Fibroblast of peridontal ligament (primary cell): ENCODE data around the gene FAM81B.
"Not testable (repeated sequence)": the region's sequence is repeated elsewhere in the genome, so short reads cannot be mapped to it uniquely, and the experiment has no call there.

Source experiments
- DNase-seq: peaks from one replicate; pipeline ENCODE4 v3.0.0-alpha.2; 2010; ENCODE audit errors: extremely low read depth

FAM81B gene

GRCh38 chr5:95390812-95391492 is at the start of gene FAM81B:
Gene FAM81B, plus strand, starts transcription at chr5:95391366. Its CDS starts 24 bp downstream, at chr5:95391390.
- DNase-seq: no peak

DNA sequence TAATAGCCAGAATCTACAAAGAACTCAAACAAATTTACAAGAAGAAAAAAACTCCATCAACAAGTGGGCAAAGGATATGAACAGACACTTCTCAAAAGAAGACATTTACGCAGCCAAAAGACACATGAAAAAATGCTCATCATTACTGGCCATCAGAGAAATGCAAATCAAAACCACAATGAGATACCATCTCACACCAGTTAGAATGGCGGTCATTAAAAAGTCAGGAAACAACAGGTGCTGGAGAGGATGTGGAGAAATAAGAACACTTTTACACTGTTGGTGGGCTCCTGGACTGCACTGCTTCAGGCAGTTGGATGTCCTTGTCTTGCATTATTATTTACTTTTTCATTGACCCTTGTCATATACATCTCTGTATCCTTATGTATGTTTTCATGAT is 49.7 kb upstream of the FAM81B start:
- not testable (repeated sequence) for DNase-seq

GRCh38 chr5:95347506-95348120 is 43.6 kb upstream of the FAM81B start:
- DNase-seq: no peak

DNA sequence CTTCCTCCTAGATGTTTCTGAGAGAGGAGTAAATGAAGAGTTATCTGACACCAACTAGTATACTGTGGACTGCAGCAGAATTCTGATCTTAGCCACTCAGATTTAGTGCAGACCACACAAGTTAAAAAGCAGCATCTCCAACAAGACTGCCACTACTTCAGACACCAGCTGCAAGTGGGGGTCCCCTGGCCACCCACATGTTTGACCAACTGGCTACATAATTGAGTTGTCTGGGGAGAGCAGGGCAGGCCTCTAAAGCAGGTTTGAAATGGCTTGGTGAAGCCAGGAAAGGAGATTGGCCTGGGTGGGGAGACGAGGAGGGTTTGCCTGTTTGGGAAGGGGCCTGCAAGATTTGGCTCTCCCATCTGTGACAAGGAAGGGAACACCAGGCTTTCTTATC is 40.5 kb upstream of the FAM81B start:
- no peak for DNase-seq

DNA sequence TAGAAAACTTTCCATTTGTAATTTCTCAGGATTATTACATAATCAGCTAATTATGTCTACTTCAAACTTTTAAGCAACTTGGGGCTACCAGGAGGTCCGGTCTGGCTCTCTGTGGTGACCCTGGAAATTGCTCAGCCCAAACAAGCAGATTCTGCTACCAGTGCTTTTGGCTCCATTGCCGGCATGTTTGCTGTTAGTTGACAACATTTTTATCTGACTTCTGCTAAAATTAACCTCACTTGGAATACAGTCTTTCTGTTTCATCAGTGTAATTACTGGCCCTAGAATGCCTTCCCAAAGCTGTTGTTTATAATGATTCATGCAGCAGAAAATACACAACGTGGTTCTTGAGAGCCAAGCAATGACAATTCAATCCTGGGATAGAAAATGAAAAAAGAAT is 38.5 kb upstream of the FAM81B start:
- DNase-seq: no peak

DNA sequence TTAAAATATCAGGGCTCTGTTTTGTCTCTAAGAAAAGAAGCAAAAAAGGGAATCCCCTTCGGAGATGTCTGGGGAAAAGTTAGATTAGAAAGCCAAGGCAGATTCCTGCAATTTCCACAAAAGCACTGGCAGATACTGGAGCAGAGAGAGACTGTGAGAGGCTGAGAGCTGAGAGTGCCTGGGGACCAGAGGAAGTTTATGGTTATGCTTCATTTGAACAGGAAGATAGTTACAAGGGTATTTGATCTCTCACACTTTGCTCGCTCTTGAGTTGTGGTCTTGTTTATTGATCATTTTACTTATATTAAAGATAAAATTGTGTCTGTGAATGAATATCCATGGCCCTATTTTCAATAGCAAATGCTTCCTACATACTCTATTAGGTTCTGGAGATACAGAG is 32.8 kb upstream of the FAM81B start:
- no peak for DNase-seq

- DNase-seq: no peak
Measured at GRCh38 chr5:95358848-95359247, 32.3 kb upstream of the FAM81B start.

- not testable (repeated sequence) for DNase-seq
Measured at GRCh38 chr5:95360667-95361066, 30.5 kb upstream of the FAM81B start.

GRCh38 chr5:95365302-95366095 is 25.7 kb upstream of the FAM81B start:
- no peak for DNase-seq

GRCh38 chr5:95369782-95370181 is 21.4 kb upstream of the FAM81B start:
- no peak for DNase-seq

- no peak for DNase-seq
Measured at GRCh38 chr5:95374061-95374460, 17.1 kb upstream of the FAM81B start.

- no peak for DNase-seq
Measured at GRCh38 chr5:95375591-95375990, 15.6 kb upstream of the FAM81B start.

DNA sequence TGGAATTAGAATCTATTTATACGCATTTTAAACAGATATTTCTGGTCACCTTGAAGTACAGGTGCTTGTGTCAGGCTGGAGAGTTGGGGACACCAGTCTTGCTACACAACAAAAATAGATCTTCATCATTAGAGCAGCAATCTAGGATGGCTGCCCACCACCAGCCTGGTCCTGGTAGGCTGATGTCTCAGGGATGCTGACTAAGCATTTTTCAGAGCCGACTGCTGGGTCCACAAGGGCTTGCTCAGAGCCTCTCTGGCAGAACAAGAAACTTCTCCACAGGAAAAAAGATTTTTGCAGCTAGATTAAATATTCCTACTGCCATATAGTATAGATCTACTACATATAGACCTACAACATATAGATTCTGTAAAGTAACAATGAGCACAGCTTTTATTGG is 12.0 kb upstream of the FAM81B start:
- DNase-seq: no peak

GRCh38 chr5:95380103-95380628 is 11.0 kb upstream of the FAM81B start:
- DNase-seq: no peak

- no peak for DNase-seq
Measured at GRCh38 chr5:95382801-95383200, 8.4 kb upstream of the FAM81B start.

DNA sequence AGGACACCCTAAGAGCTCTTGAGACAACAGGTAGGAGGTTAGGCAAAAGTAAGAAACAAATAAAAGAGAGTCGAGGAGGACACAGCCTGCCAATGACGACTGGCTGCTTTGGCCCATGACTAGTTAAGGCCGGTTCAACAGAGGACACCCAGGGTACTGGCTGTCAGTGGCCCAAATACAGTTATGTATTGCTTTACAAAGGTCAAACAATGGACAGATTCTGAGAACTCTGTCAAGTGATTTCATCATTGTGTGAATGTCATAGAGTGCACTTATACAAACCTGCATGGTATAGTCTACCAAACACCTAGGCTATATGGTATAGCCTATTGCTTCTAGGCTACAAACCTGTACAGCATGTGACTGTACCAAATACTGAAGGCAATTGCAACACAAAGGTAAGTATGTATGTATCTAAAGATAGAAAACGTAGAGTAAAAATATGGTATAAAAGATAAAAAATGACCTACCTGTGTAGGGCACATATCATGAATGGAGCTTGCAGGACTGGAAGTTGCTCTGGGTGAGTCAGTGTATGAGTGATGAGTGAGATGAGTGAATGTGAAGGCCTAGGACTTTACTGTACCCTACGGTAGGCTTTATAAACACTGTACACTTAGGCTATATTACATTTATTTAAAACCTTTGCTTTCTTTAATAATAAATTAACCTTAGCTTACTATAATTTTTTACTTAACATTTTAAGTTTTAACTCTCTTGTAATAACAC is 6.5 kb upstream of the FAM81B start:
- no peak for DNase-seq

DNA sequence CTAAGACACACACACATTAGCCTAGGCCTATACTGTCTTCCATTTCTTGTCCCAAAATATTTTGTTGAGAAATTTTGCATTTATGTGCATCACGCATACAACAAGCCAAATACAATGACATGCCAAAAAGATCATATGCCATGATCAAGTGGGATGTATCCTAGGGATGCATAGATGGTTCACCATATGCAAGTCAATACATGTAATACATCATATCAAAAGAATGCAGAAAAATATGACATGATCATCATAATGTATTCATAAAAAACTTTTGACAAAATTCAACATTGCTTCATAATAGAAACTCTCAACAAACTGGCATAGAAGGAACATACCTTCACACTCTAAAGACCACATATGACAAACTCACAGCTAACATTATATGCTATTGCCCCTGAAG is 5.8 kb upstream of the FAM81B start:
- DNase-seq: no peak

DNA sequence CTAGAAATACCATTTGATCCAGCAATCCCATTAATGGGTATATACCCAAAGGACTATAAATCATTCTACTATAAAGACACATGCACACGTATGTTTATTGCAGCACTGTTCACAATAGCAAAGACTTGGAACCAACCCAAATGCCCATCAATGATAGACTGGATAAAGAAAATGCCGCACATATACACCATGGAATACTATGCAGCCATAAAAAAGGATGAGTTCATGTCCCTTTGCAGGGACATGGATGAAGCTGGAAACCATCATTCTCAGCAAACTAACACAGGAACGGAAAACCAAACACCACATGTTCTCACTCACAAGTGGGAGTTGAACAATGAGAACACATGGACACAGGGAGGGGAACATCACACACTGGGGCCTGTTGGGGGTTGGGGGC is 799 bp downstream of the FAM81B start:
- not testable (repeated sequence) for DNase-seq

DNA sequence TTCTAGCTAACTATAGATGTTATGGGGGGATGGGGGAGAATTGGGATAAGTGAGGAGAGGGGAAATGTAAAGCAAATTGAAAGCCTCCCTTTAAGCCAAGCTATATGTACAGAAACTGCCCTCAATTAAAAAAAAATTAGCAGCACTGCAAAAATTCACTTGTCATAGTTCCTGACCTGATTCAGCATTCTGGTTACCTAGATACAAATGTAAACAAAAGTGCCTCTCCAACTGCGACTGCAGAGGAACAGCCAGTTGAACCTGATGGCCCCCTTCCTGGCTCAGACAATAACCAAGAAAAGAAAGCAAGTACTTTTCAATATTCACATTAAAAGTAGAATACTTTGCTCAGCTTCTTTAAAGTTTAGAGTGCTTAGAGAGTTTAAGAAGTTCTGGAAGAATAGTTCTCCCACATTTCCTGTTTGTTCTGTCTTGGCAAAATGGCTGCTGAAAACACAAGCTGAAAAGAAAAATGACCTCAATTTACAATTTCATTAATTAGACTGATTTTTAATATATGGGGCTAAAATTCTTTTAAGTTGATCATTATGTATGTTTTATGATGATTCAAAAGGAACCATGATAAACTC is 1.5 kb downstream of the FAM81B start:
- no peak for DNase-seq

GRCh38 chr5:95393279-95393678 is 2.1 kb downstream of the FAM81B start:
- no peak for DNase-seq

- DNase-seq: no peak
Measured at GRCh38 chr5:95398989-95399388, 7.8 kb downstream of the FAM81B start.

GRCh38 chr5:95401626-95402025 is 10.5 kb downstream of the FAM81B start:
- DNase-seq: no peak
